DND-41 (cell line): ENCODE results near the gene KIF5B.

Source experiments
- CTCF ChIP-seq: IDR thresholded peaks from 2 replicates; pipeline ENCODE4 v1.5.1; 2012; ENCODE audit warnings: borderline replicate concordance, low read length, moderate library complexity, mild to moderate bottlenecking; ENCODE audit not compliant: poor library complexity, severe bottlenecking; ENCODE audit errors: extremely low read depth
- EZH2 ChIP-seq: IDR thresholded peaks from 3 replicates; pipeline ENCODE4 v1.6.1; 2012; ENCODE audit warnings: borderline replicate concordance, low read depth, mild to moderate bottlenecking, moderate library complexity, low read length, inconsistent platforms; ENCODE audit not compliant: severe bottlenecking

- TF ChIP-seq EZH2 (no peak), CTCF (no peak)
Observed at GRCh38 chr10:31959461-31960173, 96.6 kb downstream of the KIF5B start.
